ENCODE measurements around the gene ARHGAP6. TPM values are rescaled to one million over a fixed set of nuclear protein-coding genes. Genes with fewer than 3 reads are reported as not detected.

The ARHGAP6 gene
- total and polyA plus RNA-seq, 9 donors = 14.1 to 32.9 (median 20.3) TPM

DNA sequence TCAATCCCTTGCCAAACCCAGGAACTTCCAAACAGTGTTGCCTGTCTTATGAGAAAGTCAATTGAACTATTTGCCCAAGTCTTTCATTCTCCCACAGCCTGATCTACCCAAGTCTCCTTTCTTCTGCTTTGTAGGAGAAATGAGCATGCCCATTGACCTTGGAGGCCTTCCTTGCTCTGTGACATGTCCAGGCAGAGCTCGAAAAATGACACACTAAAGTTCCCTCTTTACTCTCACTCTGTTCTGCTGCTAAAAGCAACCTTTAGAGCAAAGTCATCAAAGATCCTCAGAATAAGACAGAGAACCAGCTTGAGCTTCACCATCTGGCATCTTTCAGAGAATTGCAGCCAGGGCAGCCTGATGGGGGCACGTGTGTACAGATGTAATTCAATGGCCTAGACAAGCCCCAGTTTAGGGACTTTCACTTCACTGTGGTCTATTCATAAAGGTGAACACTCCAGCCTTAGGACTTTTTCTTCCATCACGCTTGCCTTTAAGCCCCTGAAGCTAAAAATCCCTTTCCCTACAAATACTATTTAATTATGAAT, 236.1 kb downstream of the ARHGAP6 start:
- no peaks in the 10 kb centered on the region for H3K36me3 ChIP-seq
- no peak for TF ChIP-seq EP300 (IDR thresholded peaks at IDR 0.05)
- TF ChIP-seq, protein P1, sequence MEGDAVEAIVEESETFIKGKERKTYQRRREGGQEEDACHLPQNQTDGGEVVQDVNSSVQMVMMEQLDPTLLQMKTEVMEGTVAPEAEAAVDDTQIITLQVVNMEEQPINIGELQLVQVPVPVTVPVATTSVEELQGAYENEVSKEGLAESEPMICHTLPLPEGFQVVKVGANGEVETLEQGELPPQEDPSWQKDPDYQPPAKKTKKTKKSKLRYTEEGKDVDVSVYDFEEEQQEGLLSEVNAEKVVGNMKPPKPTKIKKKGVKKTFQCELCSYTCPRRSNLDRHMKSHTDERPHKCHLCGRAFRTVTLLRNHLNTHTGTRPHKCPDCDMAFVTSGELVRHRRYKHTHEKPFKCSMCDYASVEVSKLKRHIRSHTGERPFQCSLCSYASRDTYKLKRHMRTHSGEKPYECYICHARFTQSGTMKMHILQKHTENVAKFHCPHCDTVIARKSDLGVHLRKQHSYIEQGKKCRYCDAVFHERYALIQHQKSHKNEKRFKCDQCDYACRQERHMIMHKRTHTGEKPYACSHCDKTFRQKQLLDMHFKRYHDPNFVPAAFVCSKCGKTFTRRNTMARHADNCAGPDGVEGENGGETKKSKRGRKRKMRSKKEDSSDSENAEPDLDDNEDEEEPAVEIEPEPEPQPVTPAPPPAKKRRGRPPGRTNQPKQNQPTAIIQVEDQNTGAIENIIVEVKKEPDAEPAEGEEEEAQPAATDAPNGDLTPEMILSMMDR (IDR thresholded peaks at IDR 0.05) = no peak
- TF ChIP-seq POLR2A (IDR thresholded peaks at IDR 0.05) = no peak
- H3K27ac ChIP-seq = no peak overlapping the region
- H3K9me3 ChIP-seq = no peaks in the 10 kb centered on the region
- intact Hi-C loops (cut with DNase I) = no loop called here
- no peak overlapping the region for H3K4me3 ChIP-seq
- H3K4me1 ChIP-seq (ENCODE audit: insufficient read depth) = no peaks in the 10 kb centered on the region
- H3K27me3 ChIP-seq = no peaks in the 10 kb centered on the region
- DNase-seq = no peak
- WGBS, 3 donors = 48 to 55% (median 53%) methylated on average over 3 of the region's 3 CpGs

DNA sequence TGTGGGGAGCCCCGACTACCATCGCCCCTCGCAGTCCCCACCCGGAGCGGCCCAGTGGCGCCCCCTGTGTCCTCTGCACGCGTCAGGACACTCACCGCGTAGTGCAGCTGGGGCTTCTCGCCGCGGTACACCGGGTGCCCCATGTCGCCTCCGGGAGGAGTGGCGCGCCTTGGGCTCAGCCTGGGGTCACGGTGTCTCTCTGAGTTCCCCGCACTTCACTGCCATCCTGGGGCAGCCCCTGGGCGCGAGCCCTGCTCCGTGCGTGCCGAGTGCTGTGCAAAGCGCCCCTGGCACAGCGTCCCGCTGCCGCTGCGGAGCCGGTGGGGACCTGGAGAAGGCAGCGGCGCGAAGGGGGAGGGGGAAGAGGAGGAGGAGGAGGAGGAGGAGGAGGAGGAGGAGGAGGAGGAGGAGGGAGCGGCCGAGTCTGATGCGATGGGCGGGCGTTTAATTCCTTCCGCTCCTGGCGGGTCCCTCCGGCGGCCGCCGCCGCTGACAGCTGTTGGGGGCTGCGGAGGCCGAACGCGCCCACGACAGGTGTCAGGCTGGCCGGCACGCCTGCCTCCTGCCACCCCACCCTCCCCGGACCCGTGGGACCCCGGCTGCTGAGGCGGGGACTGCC, 238.2 kb downstream of the ARHGAP6 start:
- no peaks in the 10 kb centered on the region for H3K27me3 ChIP-seq
- H3K9me3 ChIP-seq = no peaks in the 10 kb centered on the region
- H3K4me3 ChIP-seq = peak overlapping the region; percentile 55
- WGBS, 3 donors = 23 to 32% (median 26%) methylated on average over 49 to 56 of the region's 57 CpGs
- intact Hi-C loops (cut with DNase I) = no loop called here
- peaks cover 2% of the 10 kb centered on the region for H3K4me1 ChIP-seq (ENCODE audit: insufficient read depth)
- TF ChIP-seq, protein P1 (IDR thresholded peaks at IDR 0.05) = peak; percentile 12 to 66 (median 61)
- TF ChIP-seq EP300 (IDR thresholded peaks at IDR 0.05) = no peak
- no peak for TF ChIP-seq POLR2A (IDR thresholded peaks at IDR 0.05)
- H3K27ac ChIP-seq = peak overlapping the region; percentile 72 to 78
- no peaks in the 10 kb centered on the region for H3K36me3 ChIP-seq
- DNase-seq = peak; percentile 61 to 79 (median 77)

DNA sequence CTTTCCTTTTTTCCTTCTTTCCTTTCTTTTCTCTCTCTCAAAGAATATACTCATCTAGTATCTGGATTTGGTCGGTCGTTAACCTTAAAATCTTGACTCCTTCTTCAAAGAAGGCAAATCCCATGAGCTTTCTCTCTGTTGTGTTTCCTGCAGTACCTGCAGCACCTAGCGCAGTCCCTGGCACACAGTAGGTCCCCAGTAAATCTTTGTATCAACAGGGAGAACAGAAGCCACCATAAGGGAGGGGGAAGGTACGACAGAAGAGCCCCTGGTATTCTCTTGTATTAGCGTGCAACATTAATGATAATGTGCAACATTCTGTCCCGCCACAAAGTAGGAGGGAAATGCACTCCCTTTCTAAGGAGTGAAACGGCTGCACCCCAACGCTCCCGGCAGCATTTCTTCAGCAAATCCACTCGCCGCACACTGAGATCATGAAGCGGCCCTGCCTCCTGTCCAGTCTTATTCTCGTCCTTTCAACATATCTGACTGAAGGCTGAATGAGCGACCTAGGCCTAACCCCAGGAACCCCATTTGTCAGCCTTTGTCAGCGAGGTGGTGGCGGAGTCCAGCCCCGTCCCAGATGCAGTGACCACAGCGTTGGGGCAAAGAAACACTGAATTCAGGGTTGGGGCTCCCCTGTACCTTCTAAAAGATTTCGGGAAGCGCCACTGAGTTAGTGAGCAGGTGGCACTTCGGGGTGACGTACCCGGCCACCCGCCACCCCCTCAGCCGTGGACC, 238.8 kb downstream of the ARHGAP6 start:
- Histone ChIP-seq H3K36me3 (no peaks in the 10 kb centered on the region), H3K4me1 (ENCODE audit: insufficient read depth) (peaks cover 2% of the 10 kb centered on the region), H3K4me3 (peak overlapping the region; percentile 55), H3K9me3 (no peaks in the 10 kb centered on the region), H3K27ac (peak overlapping the region; percentile 72 to 78), H3K27me3 (no peaks in the 10 kb centered on the region)
- DNase-seq = peak; percentile 31 to 56 (median 38)
- intact Hi-C loops (cut with DNase I) = no loop called here
- no peak for TF ChIP-seq POLR2A (IDR thresholded peaks at IDR 0.05)
- TF ChIP-seq, protein P1 (IDR thresholded peaks at IDR 0.05) = no peak
- TF ChIP-seq EP300 (IDR thresholded peaks at IDR 0.05) = no peak
- 38 to 48% (median 42%) methylated on average over 25 of the region's 25 CpGs for WGBS, 3 donors

DNA sequence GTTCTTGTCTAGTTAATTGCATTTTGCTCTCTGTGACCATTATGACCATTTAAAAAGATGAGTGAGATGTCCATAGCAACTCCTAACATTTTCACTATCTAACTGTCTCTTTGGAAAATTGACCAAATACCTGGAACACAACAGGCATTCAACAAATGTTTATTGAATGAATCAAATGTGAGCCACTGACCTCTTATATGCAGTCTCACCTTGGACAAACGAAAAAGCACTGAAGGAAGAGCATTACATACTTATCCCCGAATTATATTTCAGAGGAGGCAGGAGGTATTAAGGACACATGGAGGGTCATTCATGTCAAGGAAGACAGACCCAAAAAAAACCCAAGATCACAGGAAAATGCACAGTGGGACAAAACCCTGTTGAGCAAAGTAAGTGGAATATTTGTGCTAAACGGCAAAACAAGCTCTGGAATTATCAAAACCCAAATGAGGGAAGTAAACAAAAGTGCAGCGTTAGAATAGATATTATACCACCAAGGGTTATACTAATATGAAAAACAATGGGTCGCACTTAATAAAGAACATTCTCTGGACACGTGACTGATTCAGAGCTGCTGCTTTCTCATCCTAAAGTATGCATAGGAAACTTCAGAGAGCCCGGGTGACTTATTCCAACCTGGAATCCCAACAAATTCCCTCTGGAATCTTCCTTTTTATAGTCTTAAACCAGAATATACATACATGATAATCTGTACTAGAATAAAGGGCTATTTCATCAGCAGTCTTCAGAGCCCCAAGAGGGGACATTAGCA, 240.6 kb downstream of the ARHGAP6 start:
- no peak overlapping the region for H3K4me3 ChIP-seq
- intact Hi-C loops (cut with DNase I) = no loop called here
- no peaks in the 10 kb centered on the region for H3K9me3 ChIP-seq
- peak overlapping the region in 1 of 2 donors; percentile 23 for H3K27ac ChIP-seq
- TF ChIP-seq POLR2A (IDR thresholded peaks at IDR 0.05) (no peak), EP300 (IDR thresholded peaks at IDR 0.05) (no peak)
- TF ChIP-seq, protein P1 (IDR thresholded peaks at IDR 0.05) = no peak
- WGBS, 3 donors = 27 to 45% (median 35%) methylated on average over 7 of the region's 7 CpGs
- H3K27me3 ChIP-seq = no peaks in the 10 kb centered on the region
- DNase-seq = no peak
- no peaks in the 10 kb centered on the region for H3K36me3 ChIP-seq
- H3K4me1 ChIP-seq (ENCODE audit: insufficient read depth) = peaks cover 4% of the 10 kb centered on the region

Data from ovary (tissue), 9 donors.